Fibroblast of villous mesenchyme (primary cell): ENCODE measurements around the gene ERGIC1. TPM values are rescaled to one million over a fixed set of nuclear protein-coding genes. Genes with fewer than 3 reads are reported as not detected.

Experiments used
- DNase-seq: peaks from one replicate; pipeline ENCODE4 v3.0.0-alpha.2; 2010; ENCODE audit warnings: low read depth
- H3K4me3 ChIP-seq: 2 replicates; pipeline ENCODE4 v1.5.1; 2011; ENCODE audit warnings: low read depth, mild to moderate bottlenecking, low read length
- CTCF ChIP-seq: IDR thresholded peaks from 2 replicates; pipeline ENCODE4 v1.5.1; 2012; ENCODE audit warnings: low read depth, mild to moderate bottlenecking, low read length; ENCODE audit not compliant: insufficient read depth
- total RNA-seq: library from RNA; depleted of rRNA; stranded (reverse); fragments of >200 nt; gene quantifications from 2 replicates; pipeline ENCODE4 v1.2.3, GENCODE V29; 2012

The ERGIC1 gene
- total RNA-seq, 1 donor, result 139 TPM

DNA sequence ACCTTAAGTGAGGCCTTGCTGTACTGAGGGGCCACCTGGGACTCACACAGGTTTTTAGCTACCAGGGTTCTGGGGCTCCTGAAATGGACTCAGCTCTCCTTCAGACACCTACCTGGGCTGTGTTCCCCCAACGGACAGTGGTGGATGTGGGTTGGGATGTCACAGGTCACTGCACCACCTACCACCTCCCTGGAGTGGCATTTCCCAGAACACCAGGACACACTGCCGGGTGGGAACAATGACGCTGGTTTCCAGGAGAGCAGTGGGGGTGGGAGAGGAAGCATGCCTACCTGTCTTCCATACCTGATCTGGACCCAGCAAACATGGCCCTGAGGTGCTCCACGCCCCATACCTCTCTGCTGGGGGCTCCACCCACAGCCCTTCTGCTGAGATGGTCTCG is 20.9 kb downstream of the ERGIC1 start:
- no peak for DNase-seq
- no peak overlapping the region for H3K4me3 ChIP-seq
- no peak for TF ChIP-seq CTCF

- no peak for DNase-seq
- no peak overlapping the region for H3K4me3 ChIP-seq
- TF ChIP-seq CTCF, result no peak
Observed at GRCh38 chr5:172855597-172856292, 21.7 kb downstream of the ERGIC1 start.

DNA sequence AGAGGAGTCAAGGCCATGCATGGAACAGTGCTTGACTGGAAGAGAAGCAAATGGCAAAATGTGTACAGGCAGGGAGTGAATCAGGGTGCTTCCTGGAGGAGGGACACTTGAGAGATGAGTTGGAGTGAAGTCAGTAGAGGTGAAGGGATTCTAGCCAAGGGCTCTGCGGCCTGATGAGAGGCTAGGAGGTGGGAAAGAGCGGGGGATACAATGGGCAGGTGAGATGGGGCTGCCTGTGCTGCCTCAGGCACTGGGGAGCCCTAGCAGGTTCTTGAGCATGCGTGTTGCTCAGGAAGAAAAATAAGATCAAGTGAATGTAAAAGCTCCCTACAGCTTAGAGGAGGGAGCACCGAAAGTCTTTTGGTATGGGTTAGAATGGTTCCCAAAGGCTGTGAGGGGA is 22.3 kb downstream of the ERGIC1 start:
- no peak for TF ChIP-seq CTCF
- no peak overlapping the region for H3K4me3 ChIP-seq
- DNase-seq, result no peak

DNA sequence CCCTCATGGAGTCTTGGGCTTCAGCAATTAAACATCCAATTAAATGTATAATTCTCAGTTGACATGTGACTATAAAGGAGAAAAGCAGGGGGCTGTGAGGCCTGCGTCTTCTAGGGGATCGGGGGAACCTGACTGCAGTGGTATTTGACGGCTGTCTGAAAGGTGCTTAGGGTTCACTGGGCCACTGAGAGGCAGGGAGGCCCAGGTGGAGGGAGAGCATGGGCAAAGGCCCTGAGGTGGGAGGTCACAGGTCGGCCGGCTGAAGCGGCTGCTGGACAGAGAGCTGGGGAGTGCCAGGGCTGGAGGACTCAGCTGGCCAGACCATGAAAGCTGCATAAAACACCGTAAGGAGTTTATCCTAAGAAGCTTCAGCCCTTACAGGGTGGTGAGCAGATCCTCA is 23.9 kb downstream of the ERGIC1 start:
- DNase-seq, result no peak
- H3K4me3 ChIP-seq, result no peak overlapping the region
- no peak for TF ChIP-seq CTCF

DNA sequence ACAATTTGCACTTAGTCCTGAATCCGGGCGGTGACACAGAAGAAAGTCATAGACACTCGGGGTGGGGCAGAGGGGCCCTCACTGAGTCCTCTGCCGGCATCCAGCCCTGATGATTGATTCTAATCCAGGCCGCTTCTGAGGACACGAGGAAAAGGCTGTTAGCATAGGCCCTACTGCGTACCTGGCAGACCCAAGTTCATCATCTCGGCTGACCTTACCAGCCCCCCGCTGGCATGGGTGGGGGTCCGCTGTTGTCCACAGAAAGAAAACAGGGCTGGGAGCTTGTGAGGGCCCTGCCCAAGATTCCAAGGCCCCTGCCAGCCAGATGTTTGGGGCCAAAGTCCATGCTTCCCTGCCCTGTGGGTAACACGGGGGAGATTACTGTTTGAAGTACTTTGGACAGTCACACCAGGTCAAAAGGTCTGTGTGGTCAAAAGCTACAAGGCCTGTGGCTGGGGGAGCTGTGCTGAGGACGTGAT is 24.5 kb downstream of the ERGIC1 start:
- no peak overlapping the region for H3K4me3 ChIP-seq
- DNase-seq, result peak; percentile 60
- TF ChIP-seq CTCF, result no peak

DNA sequence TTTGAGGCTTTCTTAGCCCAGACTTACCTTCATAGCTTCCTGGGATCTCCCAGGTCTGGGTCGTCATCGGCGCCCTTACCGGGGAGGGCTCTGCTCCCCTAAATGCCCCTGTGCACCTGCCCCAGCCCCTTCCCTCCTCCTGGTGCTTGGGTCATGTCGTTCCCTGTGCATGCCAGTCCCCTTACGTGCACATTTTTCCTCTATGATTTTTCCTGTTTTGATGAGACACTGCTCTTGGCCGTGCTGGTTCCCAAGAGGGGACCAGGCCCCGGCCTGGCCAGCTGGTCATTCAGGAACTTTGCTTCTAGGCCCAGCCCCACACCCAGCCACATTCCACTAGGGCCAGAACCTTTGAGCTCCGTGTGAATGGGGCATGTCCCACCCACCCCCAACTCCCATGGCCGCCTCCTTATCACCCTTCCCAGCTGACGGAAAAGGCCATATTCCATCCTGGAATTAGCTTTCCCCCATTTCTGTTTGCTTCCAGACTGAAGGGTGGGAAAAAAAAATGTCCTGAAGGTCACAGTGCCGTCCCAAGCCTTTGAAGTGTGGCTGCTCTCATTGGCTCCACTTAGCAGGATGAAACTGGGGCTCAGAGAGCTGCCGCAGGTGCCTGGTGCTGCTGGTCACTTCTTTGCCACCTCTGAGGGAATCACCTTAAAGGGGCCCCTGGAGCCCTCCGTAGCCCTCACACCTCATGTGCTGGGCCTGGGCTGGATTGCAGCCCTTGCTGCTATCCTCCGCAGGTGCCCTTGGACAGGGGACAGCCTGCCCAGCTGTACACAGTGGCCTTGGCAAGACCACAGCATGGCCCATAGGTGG is 25.1 kb downstream of the ERGIC1 start:
- no peak overlapping the region for H3K4me3 ChIP-seq
- no peak for TF ChIP-seq CTCF
- DNase-seq, result peak; percentile 85
